Activated CD8-positive, alpha-beta memory T cell treated with anti-CD3 and anti-CD28 coated beads, Interleukin-2, amount 50 U/mL, for 24 hours (primary cell): Measurements from ENCODE around the gene SBF2.

Experiments used
- DNase-seq: peaks from one replicate; pipeline ENCODE4 v3.0.0-alpha.2; 2020; ENCODE audit errors: extremely low read depth

The SBF2 gene

DNA sequence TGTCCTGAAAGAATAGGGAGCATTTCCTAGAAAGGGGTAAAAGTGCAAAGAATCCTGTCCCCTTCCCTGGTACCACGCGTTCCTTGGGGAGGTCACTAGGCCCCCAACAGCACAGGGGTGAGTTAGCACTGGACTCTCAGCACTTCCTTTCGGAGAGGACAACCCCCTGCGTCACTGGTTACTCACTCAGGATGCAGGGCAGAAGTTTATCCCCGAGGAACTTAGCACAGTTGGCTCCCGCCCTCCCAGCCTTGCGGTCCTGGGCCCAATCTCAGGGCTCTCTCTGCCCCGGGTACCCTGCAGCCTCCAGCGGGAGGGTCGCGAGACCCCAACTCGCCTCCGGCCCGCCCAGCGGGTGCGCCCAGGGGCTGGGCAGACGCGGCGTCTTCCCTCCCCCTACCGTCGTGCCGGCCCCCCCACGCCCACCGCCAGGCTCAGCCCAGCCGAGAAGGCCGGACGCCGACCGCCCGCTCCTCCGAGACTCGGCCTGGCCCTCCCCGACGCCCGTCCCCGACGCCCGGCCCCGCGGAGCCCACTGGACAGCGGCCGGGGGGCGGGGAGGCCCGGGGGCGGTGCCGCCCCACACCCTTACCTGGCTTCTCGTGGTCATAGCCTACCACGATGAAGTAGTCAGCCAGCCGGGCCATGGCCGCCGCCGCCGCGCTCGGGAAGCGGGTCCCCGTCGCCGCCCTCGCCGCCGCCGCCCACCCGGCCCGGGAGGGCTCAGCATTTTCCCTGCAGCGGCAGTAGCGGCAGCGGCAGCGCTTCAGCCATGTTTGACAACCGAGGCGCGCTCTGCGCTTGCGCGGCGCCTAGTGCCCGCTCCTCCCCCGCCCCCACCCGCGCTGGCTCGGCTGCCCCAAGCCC is at the start of gene SBF2:
Gene SBF2 (minus strand): TSS at position 797 of the 867 bp plus-strand sequence. CDS start 150 bp downstream, at position 647.
- peak; percentile 30 for DNase-seq

DNA sequence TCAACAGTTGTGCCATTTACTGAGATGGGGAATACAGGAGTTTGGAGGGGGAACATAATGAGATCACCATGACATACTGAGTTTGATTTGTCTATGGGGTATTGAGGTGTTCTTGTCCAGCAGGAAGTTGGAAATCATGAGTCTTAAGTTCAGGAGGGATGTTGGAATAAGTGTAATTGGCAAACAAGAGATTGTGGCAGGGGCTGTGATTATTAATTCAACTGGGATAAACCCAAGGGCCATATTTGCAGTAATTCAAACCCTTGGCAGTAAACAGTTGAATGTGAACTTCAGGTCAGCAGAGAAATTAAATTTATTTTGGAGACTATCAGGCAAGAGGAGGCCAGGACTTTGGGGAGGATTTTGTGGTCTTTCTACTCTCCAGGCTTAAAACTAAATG is 44.3 kb upstream of the SBF2 start:
- no peak for DNase-seq

- no peak for DNase-seq
Measured at GRCh38 chr11:10333490-10333889, 39.5 kb upstream of the SBF2 start.

DNA sequence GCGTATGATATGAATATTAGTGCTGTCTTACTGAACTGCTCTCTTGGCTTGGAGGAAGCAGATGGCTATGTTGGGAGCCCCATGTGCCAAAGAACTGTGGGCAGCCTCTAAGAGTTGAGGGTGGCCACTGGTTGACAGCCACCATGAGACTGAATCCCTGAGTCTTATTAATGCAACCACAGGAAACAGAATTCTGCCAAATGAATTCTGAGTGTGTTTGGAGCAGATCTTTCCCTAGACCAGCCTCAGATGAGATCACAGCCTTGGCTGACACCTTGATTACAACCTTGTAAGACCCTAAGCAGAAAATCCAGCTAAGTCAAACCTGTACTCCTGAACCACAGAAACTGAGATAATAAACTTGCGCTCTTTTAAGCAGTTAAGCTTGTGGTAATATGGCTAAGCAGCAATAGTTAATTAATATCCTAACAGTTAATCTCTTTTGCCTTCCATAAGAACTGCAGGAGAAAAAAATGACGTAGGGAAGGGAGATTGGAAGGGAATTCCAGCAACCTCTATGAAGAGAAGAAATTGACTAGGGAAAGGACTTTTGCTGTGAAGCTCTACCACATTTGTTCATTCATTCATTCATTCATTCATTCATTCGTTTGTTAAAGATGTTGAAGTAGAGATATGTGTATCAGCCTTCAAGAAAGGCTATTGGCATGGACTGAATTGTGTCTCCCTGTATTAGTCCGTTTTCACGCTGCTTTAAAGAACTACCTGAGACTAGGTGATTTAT is 37.7 kb upstream of the SBF2 start:
- no peak for DNase-seq

DNA sequence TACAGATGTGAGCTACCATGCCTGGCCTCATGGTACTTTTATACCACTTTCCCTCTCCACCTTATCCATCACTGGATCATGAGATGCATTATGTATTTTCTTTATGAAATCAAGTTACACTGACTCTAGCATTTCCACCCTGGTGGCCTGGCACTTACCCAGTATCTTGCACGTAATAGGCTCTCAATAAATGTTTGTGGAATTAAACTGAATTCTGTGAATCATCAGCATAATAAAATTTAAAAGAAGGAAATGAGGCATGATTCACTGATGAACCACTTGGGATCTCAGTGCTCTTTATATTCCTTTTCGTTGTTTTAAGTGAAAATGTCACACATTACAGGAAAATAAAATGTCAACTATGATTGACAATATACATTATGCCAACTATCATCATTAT is 35.9 kb upstream of the SBF2 start:
- no peak for DNase-seq

- DNase-seq = no peak
Measured at GRCh38 chr11:10329356-10329755, 35.3 kb upstream of the SBF2 start.

GRCh38 chr11:10328314-10329098 is 34.5 kb upstream of the SBF2 start:
- DNase-seq = no peak

DNA sequence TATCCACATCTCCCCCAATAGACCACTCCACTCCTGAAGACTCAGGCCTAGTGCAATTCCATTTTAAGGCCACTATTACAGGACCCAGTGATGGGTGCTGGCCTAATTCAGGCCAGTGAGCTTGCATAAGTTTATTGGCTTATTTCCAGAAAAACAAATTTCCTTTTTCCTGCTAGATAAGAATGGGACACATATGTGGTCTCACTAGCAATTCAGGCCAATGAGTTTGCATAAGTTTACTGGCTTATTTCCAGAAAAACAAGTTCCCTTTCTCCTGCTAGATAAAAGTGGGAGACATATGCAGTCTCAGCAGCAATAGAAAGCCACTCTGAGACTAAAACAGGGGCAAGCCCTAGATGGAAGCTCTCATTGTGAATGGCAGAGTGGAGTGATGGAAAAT is 33.2 kb upstream of the SBF2 start:
- no peak for DNase-seq

DNA sequence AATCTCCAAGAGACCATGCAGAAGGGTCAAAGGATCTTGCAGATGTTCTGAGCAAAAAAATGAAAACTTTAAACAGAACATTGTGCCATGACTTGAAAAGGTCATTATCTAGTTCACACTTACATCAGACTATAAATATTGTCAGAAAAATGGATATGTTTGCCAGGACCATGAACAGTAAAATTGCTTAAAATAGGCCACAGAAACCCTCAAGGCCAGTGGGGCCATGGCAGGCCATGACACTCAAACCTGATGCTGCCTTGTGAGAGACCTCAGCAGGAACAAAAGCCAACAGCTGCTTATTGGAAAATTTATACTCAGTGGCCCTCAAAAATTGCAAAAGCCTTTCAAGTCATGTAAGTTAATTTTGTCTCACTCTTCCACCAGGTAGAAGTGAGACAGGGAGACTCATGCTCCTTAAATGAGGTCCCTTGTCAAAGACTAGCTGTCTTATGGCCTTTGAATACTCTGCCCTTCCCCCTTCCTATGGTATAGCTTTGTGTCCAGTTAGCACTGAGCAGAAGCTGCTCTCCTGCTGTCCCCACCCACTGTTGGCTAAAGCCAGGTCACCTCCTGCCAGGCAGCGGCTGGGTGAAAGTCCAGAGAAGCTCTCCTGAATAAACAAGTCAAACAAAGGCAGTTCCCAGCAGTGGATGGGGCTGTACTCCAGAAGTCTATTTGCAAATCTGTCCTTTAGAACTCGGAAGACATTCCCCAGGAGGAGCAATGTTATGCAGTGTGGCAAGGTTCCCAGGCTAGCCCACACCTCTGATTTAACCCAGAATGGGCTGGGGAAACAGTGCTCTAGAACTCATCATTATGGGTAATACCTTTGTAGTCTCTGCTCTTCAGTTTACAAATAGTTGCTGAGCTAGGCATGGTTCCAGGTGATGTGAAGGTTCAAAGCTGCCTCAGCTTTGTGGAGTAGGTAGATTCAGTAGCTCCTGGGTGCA is 32.3 kb upstream of the SBF2 start:
- no peak for DNase-seq

DNA sequence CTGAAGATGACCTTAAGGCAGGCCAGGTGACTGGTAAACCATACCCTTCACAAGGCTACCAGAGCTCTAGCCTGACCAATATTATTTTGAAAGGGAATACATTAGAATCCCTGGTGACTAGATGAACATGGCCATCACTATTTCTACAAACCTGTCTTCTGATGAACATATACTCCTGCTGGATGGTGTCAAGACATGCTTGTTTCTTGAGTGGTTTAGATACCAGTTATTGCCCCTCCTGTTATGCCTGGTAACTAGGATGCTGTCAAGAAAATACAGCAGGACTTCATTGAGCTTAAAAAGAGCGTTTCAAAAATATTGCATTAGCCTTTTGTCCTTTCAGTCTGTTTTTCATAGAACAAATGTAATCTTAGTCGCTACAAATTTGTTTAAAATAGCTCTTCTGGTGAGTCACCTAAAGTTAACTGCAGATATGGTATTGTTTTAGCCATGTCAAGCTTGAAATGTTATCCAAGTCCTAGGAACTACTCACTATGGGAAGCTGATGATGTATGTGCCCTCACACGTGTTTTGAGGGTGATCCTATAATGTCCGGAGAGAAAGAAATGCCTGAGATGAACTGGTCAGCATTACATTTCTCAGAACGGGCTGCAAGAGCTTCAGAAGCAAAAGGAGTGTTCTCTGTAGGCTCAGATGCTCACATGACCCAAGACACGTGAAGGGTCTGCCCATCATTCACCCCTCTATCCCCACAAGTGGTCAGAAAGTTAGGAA is 31.4 kb upstream of the SBF2 start:
- DNase-seq = no peak

DNA sequence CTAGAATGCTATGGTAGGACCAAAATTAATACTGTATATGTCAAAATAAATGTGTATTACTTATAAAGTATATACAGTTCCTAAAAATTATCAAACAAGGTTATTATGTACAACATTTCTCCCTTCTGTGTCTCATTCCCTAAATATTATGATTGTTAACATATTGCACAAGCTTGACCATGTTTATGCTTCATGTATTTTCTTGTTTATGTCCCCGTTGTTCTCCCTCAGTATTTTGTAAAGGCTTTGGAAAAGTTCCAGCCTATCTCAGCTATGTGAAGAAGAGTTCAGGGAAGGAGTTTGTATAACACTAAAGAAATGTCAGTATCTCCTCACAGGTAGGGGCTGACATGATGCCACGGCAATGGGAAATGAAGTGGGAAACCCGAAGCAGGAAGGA is 30.5 kb upstream of the SBF2 start:
- DNase-seq = no peak

GRCh38 chr11:10323793-10324170 is 29.8 kb upstream of the SBF2 start:
- DNase-seq = no peak

DNA sequence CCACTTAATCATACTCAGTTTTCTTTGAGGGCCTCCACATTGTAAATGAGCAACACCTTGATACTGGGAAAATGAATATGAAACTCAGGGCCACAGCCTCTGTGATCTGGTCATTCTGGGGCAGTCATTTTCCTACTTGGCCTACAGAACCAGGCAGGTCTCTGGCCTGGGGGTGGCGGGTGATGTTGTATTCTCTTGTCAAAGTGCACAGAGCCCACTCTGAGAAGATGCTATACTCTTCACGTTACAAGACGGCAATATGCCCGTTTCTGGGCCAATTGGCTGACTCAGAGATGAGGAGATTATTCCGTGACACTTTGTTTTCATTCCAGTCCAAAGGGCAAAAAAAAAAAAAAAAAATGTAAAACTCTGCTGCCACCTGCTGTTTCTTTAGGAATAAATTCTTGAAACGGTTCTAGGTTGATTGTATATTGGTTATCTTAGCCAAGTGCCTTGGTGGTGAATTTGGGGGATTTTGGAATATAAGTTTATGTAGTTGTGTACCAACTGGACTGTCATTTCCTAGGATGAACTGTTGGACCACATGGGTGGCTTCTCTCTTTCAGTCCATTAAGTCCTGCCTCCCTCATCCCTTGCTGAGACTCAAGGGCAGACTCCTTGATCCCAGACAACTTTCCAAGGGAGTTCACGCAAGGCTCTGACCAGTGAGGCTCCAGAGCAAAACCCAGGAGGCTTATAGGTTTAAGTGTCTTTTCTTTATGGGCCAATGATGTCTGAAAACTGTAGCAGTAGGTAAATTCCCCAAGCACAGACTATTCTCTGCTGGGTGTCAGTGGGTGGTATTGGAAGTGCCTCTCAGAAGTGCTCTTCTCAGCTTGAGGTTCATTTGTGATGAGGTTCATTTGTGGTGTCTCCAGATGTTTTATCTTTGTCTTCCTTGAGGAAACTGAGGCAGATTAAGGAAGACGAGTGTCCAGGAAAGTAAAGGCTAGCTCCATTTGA is 29.1 kb upstream of the SBF2 start:
- DNase-seq = no peak

DNA sequence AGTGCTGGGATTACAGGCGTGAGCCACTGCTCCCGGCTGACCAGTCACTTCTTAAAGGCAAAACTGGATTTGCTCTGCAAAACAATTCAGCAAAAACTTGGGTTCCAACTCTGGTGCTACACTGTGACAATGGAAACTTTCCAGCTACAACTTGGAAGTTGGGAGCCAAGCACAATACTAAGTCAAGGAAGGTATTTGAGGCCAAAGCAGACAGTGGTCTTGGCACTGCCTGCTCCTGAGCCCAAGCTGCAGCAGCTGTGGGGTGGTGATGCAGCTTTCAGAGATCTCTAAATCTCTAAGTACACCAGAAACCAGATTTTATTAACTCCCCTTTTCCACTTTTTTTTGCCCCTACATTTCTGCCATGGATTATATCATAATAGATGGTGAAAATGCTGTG is 28.4 kb upstream of the SBF2 start:
- no peak for DNase-seq

DNA sequence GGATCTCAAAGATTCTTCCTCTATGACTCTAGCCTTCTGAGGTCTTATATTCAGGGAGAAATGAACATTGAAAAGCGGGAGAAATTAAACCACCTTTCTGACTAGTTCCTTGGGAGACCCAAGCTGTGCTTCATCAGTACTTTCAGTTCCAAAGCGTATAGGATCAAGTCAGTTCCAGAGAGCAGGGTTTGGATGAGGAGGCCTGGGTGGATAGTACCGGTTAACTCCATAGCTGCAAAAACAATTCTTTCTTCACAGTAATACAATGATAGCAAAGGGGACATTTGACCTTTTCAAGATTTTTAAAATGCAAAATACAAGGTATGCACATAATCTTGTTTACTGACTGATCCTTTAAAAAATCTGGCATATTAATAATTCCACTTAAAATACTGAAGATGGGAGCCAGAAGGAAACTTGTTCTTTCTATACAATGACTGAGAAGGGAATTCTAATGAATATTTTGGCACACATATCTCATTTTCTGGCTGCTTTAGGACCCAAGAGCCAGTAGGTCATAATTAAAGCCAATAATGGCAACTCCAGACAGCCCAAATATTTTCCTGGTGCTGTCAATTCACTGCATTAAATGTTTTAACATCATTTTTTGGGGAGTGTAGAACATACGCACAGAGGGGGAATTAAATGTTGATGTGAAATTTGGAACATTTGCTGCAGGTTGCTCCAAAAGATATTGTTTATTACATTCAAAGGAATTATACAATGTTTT is 26.9 kb upstream of the SBF2 start:
- DNase-seq = no peak

GRCh38 chr11:10319702-10320558 is 25.9 kb upstream of the SBF2 start:
- no peak for DNase-seq

GRCh38 chr11:10318527-10318802 is 24.4 kb upstream of the SBF2 start:
- no peak for DNase-seq
